ENCODE data around the gene INHBB.

The INHBB gene

DNA sequence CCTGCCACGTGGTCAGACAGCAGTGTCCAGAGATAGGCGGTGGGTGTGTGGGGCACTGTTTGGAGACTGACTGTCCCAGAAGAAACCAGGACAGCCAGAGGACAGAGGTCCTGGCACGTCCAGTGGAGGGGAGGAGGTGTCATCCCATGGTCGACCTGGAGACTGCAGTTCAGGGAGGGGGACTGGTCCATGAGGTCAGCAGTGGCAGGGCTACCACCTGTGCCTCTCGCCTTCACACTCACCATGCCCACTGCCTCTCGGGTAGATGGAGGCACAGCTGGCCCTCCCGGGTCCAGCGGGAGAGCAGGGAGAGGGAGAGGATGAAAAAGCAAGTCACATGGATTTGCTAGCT is 53.9 kb downstream of the INHBB start:
- no peak for DNase-seq

DNA sequence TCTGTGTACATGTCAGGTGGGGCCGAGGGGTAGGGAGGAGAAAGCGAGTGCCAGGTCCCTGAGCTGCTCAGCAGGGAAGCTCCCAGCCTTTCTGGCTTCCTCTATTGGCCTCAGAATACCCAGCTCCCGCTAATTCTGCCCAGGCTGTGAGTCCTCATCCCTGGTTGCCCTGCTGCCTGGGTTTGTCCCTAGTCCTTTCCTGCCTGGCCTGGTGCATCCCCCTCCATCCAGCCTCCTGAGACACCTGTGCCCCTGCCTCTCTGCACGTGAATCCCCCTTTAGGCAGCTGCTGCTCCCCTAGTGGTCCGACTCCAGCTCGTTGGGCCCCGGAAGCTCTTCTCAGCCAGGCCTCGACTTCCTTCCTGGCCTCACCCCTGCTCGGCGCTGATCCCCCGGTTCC is 54.6 kb downstream of the INHBB start:
- no peak for DNase-seq

Measured in hematopoietic multipotent progenitor cell treated with erythropoietin and hydrocortisone succinate and interleukin-3 and kit ligand, for 8 days (in vitro differentiated cells).